ENCODE results near the gene CSN1S1.

CSN1S1 gene

GRCh38 chr4:69991016-69991415 lies 60.1 kb downstream of the CSN1S1 start:
- DNase-seq (ENCODE audit: low read depth in 2 of 2) = no peak

GRCh38 chr4:69994782-69995181 lies 63.9 kb downstream of the CSN1S1 start:
- DNase-seq (ENCODE audit: low read depth in 2 of 2) = no peak

GRCh38 chr4:69995526-69996016 lies 64.7 kb downstream of the CSN1S1 start, which contains the start of gene STATH:
Gene STATH, plus strand, starts transcription at chr4:69995966. Its CDS starts 2,472 bp downstream, at chr4:69998438.
- no peak for DNase-seq (ENCODE audit: low read depth in 2 of 2)

Data from stimulated activated CD4-positive, alpha-beta T cell treated with anti-CD3 and anti-CD28 coated beads, Interleukin-15, amount 100 ng/mL, for 48 hours (primary cell).